GM19328 (cell line): ENCODE results near the gene KDM2B.
"Not testable (repeated sequence)": the region's sequence is repeated elsewhere in the genome, so short reads cannot be mapped to it uniquely, and the experiment has no call there.

Experiments
- ATAC-seq: cut with Tn5 transposase; IDR thresholded peaks from one replicate; pipeline ENCODE4 v1.9.1; 2021; ENCODE audit warnings: mild to moderate bottlenecking, moderate library complexity; ENCODE audit not compliant: unreplicated experiment

Gene KDM2B

GRCh38 chr12:121590476-121591143 is 9.8 kb upstream of the KDM2B start:
- no peak for ATAC-seq

- ATAC-seq: not testable (repeated sequence)
Measured at GRCh38 chr12:121584885-121585284, 4.1 kb upstream of the KDM2B start.

- not testable (repeated sequence) for ATAC-seq
Measured at GRCh38 chr12:121583334-121583661, 2.5 kb upstream of the KDM2B start.

GRCh38 chr12:121582583-121583333 is 1.9 kb upstream of the KDM2B start:
- ATAC-seq: no peak

- no peak for ATAC-seq
Measured at GRCh38 chr12:121581686-121582429, 1.0 kb upstream of the KDM2B start.

DNA sequence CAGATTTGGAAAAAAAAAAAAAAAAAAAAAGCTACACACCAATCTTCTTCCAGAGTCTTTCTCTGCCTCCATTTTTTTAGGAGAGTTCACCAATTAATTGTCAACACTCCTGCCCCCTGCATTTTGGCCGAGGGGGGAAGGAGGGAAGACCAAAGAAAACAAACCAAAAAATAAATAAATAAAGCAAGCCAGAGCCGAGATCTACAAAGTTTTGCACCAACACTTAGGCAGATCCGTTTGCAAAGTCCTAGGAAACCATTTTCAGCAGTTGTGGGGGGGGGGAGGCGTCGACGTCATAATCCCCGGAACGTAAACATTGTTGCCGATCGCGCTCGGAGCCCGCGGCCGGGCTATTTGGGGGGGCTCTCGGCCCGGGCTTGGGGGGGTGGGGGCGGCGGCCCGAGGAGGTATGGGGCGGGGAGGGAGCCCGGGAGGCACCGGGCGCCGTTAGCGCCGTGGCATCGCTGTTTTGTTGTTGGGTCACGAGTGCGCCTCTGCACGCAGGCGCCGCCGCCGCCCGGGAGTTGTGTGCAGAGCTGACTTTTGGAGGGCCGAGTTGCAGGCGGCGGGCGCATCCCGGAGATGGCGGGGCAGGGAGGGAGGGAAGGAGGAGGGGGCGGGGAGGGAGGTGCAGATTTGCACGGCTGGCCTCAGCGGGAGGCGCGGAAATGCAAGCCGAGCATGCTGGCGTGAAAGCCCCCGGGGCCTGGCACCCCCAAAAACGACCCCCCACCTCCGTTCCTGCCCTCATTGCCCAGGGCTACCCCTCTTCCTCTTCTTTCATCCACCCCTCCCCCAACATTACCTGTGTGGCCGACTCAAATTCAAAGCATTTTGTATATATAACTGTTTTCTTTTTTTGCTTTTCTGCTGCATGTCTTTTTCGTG is 598 bp downstream of the KDM2B start:
- ATAC-seq: no peak

DNA sequence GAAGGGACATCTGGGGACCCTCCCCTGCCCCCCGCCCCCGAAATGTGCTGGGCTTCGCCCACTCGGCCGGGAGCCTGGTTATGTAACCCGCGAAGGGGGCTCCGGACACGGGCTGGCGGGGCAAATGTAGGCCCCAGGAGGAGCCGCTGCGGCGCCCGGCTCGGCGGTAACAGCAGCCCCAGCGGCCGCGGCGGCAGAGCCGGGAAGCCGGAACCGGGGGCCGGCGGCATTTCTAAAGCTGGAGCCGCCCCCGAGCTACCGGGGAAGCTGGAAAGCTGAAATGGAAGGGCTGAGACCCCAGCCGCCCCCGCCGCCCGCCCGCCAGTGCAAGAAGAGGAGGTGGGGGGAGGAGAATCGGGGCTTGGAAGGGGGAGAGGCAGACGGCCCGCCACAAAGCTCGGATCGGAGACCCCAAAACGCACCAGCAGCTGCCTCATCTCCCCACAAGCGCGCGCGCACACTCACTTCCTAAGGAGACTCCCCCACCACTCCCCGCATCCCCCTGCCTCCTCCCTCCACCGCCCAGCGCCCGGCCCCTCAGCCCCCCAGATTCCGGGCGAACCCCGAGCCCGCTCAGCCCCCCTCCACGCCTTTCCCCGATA is 1.5 kb downstream of the KDM2B start:
- ATAC-seq: no peak

GRCh38 chr12:121578230-121579189 is 2.3 kb downstream of the KDM2B start:
- no peak for ATAC-seq

DNA sequence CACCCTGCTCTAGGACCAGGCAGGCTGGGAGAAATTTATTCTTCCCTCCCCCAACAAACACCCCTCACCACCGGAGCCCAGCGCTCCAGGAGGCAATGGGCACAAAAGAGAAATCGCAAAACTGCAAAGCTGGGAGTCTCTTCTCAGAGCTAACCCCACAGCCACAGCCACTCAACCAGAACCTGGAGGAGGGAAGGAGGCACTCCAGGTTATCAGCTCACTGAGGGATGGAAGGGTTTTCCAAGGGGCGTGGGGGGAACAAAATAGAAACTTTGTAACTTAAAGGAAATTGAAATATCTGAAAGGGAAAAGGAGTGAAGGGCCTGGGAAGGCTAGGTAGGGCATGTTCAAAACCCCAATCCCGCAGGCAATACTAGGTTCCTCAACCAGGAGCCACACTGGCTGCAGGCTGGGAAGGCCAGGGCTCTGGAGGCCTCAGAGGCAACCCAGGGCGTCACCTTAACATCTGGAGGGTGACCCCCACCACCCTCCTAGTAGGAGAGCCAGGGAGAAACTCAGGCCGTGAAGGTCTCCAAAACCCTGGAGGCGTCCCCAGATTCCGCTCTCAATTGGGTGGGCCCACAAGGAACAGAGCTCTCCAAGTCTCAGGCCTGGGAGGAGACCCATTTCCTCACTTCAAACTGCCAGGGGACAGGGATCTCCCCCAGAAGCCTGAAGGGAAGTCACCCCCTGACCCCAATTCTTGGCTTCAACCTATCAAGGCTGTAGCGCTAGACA is 3.2 kb downstream of the KDM2B start:
- ATAC-seq: no peak

DNA sequence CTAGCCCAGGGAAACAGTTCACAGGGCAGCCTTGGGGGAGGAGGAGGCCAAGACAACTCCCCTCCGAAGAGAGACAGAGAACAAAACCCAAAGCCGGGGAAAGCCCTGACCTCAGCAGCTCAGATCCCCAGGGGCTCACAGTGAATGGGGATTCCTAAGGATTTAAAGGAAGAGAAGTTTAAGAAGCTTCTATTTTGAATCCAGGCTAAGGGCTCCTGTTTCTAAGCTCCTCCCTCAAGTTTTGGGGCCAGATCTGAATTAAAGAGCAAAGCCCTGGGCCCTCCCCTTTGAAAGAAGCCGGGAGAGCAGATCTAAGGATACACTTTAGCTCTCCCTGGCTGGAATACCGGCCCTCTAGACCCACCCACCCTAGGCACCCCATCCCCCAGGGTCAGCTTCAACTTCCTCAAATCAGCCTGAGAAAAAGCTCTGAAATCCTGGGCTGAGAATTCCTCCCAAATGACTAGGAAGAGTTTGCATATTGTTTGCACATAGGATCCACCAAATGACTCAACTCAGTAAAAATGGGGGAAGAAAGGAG is 3.9 kb downstream of the KDM2B start:
- ATAC-seq: no peak

- no peak for ATAC-seq
Measured at GRCh38 chr12:121575952-121576625, 4.7 kb downstream of the KDM2B start.

GRCh38 chr12:121575051-121575450 is 5.8 kb downstream of the KDM2B start:
- no peak for ATAC-seq

DNA sequence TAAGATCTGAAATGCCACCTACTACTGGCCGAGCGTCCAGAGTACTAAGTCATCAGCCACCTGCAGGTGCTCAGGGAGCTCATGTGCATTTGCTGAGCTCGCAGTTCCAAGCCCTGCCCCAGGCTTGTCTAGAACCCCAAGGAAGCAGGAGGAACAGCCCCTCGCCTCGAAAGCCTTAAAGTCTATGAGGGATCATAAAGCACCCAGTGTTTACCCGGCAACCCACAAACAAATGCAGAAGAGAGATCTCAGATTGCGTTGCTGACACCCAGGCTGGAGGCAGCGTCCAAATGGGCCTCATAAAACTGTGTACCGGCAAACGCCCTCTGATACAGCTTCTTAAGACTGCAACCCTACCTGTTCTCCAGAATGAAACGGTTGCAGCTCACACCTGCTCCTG is 6.8 kb downstream of the KDM2B start:
- ATAC-seq: no peak

DNA sequence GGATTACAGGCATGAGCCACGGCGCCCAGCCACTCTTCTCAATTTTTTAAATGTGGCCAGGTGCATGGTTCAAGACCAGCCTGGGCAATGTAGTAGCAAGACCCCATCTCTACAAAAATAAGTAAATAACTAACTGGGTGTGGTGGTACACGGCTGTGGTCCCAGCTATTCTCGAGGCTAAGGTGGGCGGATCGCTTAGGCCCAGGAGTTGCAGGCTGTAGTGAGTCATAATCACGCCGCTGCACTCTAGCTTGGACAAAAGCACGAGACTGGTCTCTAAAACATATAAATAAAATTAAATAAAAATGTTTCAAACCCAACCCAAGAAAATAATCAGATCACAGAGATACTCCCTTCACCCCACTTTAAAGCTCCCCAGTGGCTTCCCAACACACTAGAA is 8.9 kb downstream of the KDM2B start:
- ATAC-seq: no peak

- no peak for ATAC-seq
Measured at GRCh38 chr12:121570467-121571283, 10.1 kb downstream of the KDM2B start.

- no peak for ATAC-seq
Measured at GRCh38 chr12:121568971-121569751, 11.7 kb downstream of the KDM2B start.
